HG03439 (cell line): Measurements from ENCODE around the gene CYFIP2.
A peak's percentile ranks its signal among the peaks of the same experiment; 100 is the strongest.
"Not testable (repeated sequence)": the region's sequence is repeated elsewhere in the genome, so short reads cannot be mapped to it uniquely, and the experiment has no call there.

ENCODE experiments used
- ATAC-seq: cut with Tn5 transposase; IDR thresholded peaks from one replicate; pipeline ENCODE4 v1.9.1; 2021; ENCODE audit warnings: mild to moderate bottlenecking, moderate library complexity; ENCODE audit not compliant: unreplicated experiment

CYFIP2 gene

GRCh38 chr5:157265714-157266285 lies at the start of gene CYFIP2:
CYFIP2 (plus strand) TSS chr5:157266123; CDS start chr5:157285362, 19,239 bp downstream.
- peak; percentile 80 for ATAC-seq

- ATAC-seq: no peak
These were observed 49.4 kb upstream of the CYFIP2 start for GRCh38 chr5:157216391-157217142.

GRCh38 chr5:157217289-157218024 lies 48.5 kb upstream of the CYFIP2 start:
- no peak for ATAC-seq

GRCh38 chr5:157219491-157220271 lies 46.2 kb upstream of the CYFIP2 start:
- ATAC-seq: peak; percentile 44

GRCh38 chr5:157221959-157222358 lies 44.0 kb upstream of the CYFIP2 start:
- ATAC-seq: no peak

GRCh38 chr5:157222506-157223230 lies 43.3 kb upstream of the CYFIP2 start:
- ATAC-seq: no peak

GRCh38 chr5:157225469-157226422 lies 40.2 kb upstream of the CYFIP2 start:
- ATAC-seq: no peak

- no peak for ATAC-seq
These were observed 35.3 kb upstream of the CYFIP2 start for GRCh38 chr5:157230610-157231009.

GRCh38 chr5:157232706-157233105 lies 33.2 kb upstream of the CYFIP2 start:
- ATAC-seq: no peak

GRCh38 chr5:157233515-157233914 lies 32.4 kb upstream of the CYFIP2 start:
- ATAC-seq: no peak

GRCh38 chr5:157236423-157236822 lies 29.5 kb upstream of the CYFIP2 start:
- ATAC-seq: no peak

- no peak for ATAC-seq
These were observed 24.4 kb upstream of the CYFIP2 start for GRCh38 chr5:157241483-157241882.

GRCh38 chr5:157244704-157245103 lies 21.2 kb upstream of the CYFIP2 start:
- ATAC-seq: not testable (repeated sequence)

GRCh38 chr5:157245476-157245875 lies 20.4 kb upstream of the CYFIP2 start:
- no peak for ATAC-seq

GRCh38 chr5:157245886-157246285 lies 20.0 kb upstream of the CYFIP2 start:
- ATAC-seq: no peak

- no peak for ATAC-seq
These were observed 18.7 kb upstream of the CYFIP2 start for GRCh38 chr5:157247267-157247666.

GRCh38 chr5:157248821-157249470 lies 17.0 kb upstream of the CYFIP2 start:
- ATAC-seq: no peak

GRCh38 chr5:157252711-157253465 lies 13.0 kb upstream of the CYFIP2 start:
- peak; percentile 89 for ATAC-seq
